T-helper 2 cell treated with Interferon-gamma antibody and Interleukin-4, amounts not matched to agents 5 μg/mL and 100 μg/mL, for 36 hours (primary cell): ENCODE results near the gene ZBTB8B.
"Not testable (repeated sequence)": the region's sequence is repeated elsewhere in the genome, so short reads cannot be mapped to it uniquely, and the experiment has no call there.

Source experiments
- DNase-seq: peaks from one replicate; pipeline ENCODE4 v3.0.0; 2021; ENCODE audit warnings: low spot score
- H3K27ac Mint-ChIP-seq: one replicate; pipeline ENCODE4 v1.8.0; 2021; ENCODE audit warnings: mild to moderate bottlenecking, mixed read lengths
- H3K27me3 Mint-ChIP-seq: one replicate; pipeline ENCODE4 v1.8.0; 2021; ENCODE audit warnings: low read depth, mixed read lengths
- H3K36me3 Mint-ChIP-seq: one replicate; pipeline ENCODE4 v1.8.0; 2021; ENCODE audit warnings: low read depth, mixed read lengths
- H3K4me1 Mint-ChIP-seq: one replicate; pipeline ENCODE4 v1.8.0; 2021; ENCODE audit warnings: low read depth, mixed read lengths
- H3K4me3 Mint-ChIP-seq: one replicate; pipeline ENCODE4 v1.8.0; 2022; ENCODE audit warnings: mild to moderate bottlenecking, moderate library complexity, mixed read lengths
- H3K9me3 Mint-ChIP-seq: one replicate; pipeline ENCODE4 v1.8.0; 2021; ENCODE audit warnings: mixed read lengths

ZBTB8B gene

GRCh38 chr1:32464716-32465577 is at the start of gene ZBTB8B:
TSS of gene ZBTB8B (plus strand) at chr1:32465072. CDS start at chr1:32470625, 5,553 bp downstream.
- Mint-ChIP-seq H3K4me3 (peak within 1 kb of the TSS; percentile 76), H3K27me3 (peaks cover 37% of the 10 kb centered on the region)

GRCh38 chr1:32421775-32422174 is 43.1 kb upstream of the ZBTB8B start:
- DNase-seq, result no peak
- Mint-ChIP-seq H3K27ac (no peak overlapping the region), H3K4me3 (no peak overlapping the region), H3K9me3 (peaks cover 3% of the 10 kb centered on the region), H3K36me3 (no peaks in the 10 kb centered on the region), H3K27me3 (peaks cover 37% of the 10 kb centered on the region), H3K4me1 (no peaks in the 10 kb centered on the region)

More at GRCh38 chr1:32464716-32465577, at the start of gene ZBTB8B:
- Mint-ChIP-seq H3K9me3 (no peaks in the 10 kb centered on the region), H3K36me3 (peaks cover 1% of the 10 kb centered on the region), H3K4me1 (peaks cover 11% of the 10 kb centered on the region), H3K27ac (no peak within 1 kb of the TSS)
- DNase-seq, result no peak

- no peak for DNase-seq
- Mint-ChIP-seq H3K27ac (no peak overlapping the region), H3K9me3 (no peaks in the 10 kb centered on the region), H3K4me1 (no peaks in the 10 kb centered on the region), H3K36me3 (no peaks in the 10 kb centered on the region), H3K4me3 (no peak overlapping the region), H3K27me3 (peaks cover 53% of the 10 kb centered on the region)
Observed at GRCh38 chr1:32426489-32427255, 38.2 kb upstream of the ZBTB8B start.

GRCh38 chr1:32427264-32427963 is 37.5 kb upstream of the ZBTB8B start:
- Mint-ChIP-seq H3K27ac (no peak overlapping the region), H3K27me3 (peaks cover 58% of the 10 kb centered on the region), H3K4me1 (no peaks in the 10 kb centered on the region), H3K4me3 (no peak overlapping the region), H3K36me3 (no peaks in the 10 kb centered on the region), H3K9me3 (no peaks in the 10 kb centered on the region)
- DNase-seq, result no peak

GRCh38 chr1:32431736-32432400 is 33.0 kb upstream of the ZBTB8B start:
- H3K27ac Mint-ChIP-seq, result no peak overlapping the region
- peaks cover 36% of the 10 kb centered on the region for H3K27me3 Mint-ChIP-seq
- H3K9me3 Mint-ChIP-seq, result no peaks in the 10 kb centered on the region
- no peak for DNase-seq
- no peaks in the 10 kb centered on the region for H3K4me1 Mint-ChIP-seq
- no peak overlapping the region for H3K4me3 Mint-ChIP-seq
- H3K36me3 Mint-ChIP-seq, result no peaks in the 10 kb centered on the region

- Mint-ChIP-seq H3K4me1 (no peaks in the 10 kb centered on the region), H3K27ac (no peak overlapping the region), H3K27me3 (peaks cover 12% of the 10 kb centered on the region), H3K4me3 (no peak overlapping the region), H3K36me3 (no peaks in the 10 kb centered on the region), H3K9me3 (no peaks in the 10 kb centered on the region)
- DNase-seq, result no peak
Observed at GRCh38 chr1:32438136-32438535, 26.7 kb upstream of the ZBTB8B start.

GRCh38 chr1:32438777-32439176 is 26.1 kb upstream of the ZBTB8B start:
- H3K36me3 Mint-ChIP-seq, DNase-seq, H3K4me1 Mint-ChIP-seq, H3K27ac Mint-ChIP-seq, H3K4me3 Mint-ChIP-seq, H3K9me3 Mint-ChIP-seq: not testable (repeated sequence)
- peaks cover 13% of the 10 kb centered on the region for H3K27me3 Mint-ChIP-seq

GRCh38 chr1:32441467-32441866 is 23.4 kb upstream of the ZBTB8B start:
- not testable (repeated sequence) for H3K9me3 Mint-ChIP-seq, H3K27ac Mint-ChIP-seq, H3K4me1 Mint-ChIP-seq, H3K36me3 Mint-ChIP-seq, DNase-seq, H3K4me3 Mint-ChIP-seq
- peaks cover 31% of the 10 kb centered on the region for H3K27me3 Mint-ChIP-seq

- H3K27me3 Mint-ChIP-seq, result peaks cover 37% of the 10 kb centered on the region
- peaks cover 4% of the 10 kb centered on the region for H3K9me3 Mint-ChIP-seq
- H3K4me1 Mint-ChIP-seq, result no peaks in the 10 kb centered on the region
- no peak for DNase-seq
- H3K27ac Mint-ChIP-seq, result no peak overlapping the region
- H3K36me3 Mint-ChIP-seq, result no peaks in the 10 kb centered on the region
- no peak overlapping the region for H3K4me3 Mint-ChIP-seq
Observed at GRCh38 chr1:32447469-32448185, 17.2 kb upstream of the ZBTB8B start.

GRCh38 chr1:32448186-32448772 is 16.6 kb upstream of the ZBTB8B start:
- not testable (repeated sequence) for H3K27ac Mint-ChIP-seq, H3K9me3 Mint-ChIP-seq, H3K4me3 Mint-ChIP-seq, H3K36me3 Mint-ChIP-seq, H3K4me1 Mint-ChIP-seq
- H3K27me3 Mint-ChIP-seq, result peaks cover 37% of the 10 kb centered on the region
- peak; percentile 33 for DNase-seq

GRCh38 chr1:32448773-32449456 is 16.0 kb upstream of the ZBTB8B start:
- no peaks in the 10 kb centered on the region for H3K4me1 Mint-ChIP-seq
- H3K4me3 Mint-ChIP-seq, result no peak overlapping the region
- no peak overlapping the region for H3K27ac Mint-ChIP-seq
- peaks cover 35% of the 10 kb centered on the region for H3K27me3 Mint-ChIP-seq
- peaks cover 4% of the 10 kb centered on the region for H3K9me3 Mint-ChIP-seq
- DNase-seq, result no peak
- H3K36me3 Mint-ChIP-seq, result no peaks in the 10 kb centered on the region

- H3K4me3 Mint-ChIP-seq, H3K9me3 Mint-ChIP-seq, DNase-seq, H3K4me1 Mint-ChIP-seq, H3K27ac Mint-ChIP-seq, H3K36me3 Mint-ChIP-seq: not testable (repeated sequence)
- peaks cover 30% of the 10 kb centered on the region for H3K27me3 Mint-ChIP-seq
Observed at GRCh38 chr1:32449457-32449831, 15.4 kb upstream of the ZBTB8B start.
